Brain pericyte (primary cell): ENCODE measurements around the gene GBF1.

ENCODE experiments used
- DNase-seq: peaks from one replicate; pipeline ENCODE4 v3.0.0-alpha.2; 2012; ENCODE audit warnings: low read depth, low spot score

Gene GBF1

DNA sequence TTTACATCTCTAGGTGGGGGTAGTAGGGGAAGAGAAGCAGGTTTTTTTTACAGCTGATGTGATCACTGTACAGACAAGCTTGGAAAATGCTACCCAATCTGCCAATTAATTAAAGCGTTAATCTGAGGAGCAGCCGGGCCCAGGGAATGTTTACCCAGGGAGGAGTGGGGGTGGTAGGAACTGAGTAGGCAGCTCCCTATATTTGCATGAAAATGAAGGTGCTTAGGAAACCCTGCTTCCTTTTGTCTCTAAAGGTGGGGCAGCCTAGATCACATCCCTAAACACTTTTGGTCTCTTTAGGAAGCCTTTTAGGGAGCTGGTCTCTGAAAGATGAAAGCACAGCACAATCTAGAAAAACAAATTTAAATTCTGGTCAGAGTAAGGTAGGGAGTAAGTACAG is 97.1 kb downstream of the GBF1 start:
- DNase-seq = no peak

DNA sequence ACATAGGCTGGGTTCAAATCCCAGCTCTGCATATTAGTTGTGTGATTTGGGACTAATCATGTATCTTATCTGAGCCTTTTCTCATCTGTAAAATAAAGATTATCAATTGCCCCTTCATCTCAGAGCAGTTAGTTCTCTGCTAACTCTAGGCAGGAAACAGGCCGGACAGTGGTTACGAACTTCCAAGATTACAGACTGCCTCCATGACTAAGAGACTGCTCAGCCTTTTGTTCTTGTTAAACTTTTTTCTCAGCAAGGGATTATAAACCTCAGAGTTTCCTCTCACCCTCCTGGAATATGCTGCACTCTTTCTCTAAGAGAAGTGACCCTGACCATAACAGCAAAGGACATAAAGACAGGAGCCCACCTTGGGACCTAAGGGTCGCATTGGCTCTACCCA is 97.6 kb downstream of the GBF1 start:
- no peak for DNase-seq

- no peak for DNase-seq
Observed at GRCh38 chr10:102344067-102344466, 98.7 kb downstream of the GBF1 start.

GRCh38 chr10:102347236-102347828 is 102.0 kb downstream of the GBF1 start:
- no peak for DNase-seq

DNA sequence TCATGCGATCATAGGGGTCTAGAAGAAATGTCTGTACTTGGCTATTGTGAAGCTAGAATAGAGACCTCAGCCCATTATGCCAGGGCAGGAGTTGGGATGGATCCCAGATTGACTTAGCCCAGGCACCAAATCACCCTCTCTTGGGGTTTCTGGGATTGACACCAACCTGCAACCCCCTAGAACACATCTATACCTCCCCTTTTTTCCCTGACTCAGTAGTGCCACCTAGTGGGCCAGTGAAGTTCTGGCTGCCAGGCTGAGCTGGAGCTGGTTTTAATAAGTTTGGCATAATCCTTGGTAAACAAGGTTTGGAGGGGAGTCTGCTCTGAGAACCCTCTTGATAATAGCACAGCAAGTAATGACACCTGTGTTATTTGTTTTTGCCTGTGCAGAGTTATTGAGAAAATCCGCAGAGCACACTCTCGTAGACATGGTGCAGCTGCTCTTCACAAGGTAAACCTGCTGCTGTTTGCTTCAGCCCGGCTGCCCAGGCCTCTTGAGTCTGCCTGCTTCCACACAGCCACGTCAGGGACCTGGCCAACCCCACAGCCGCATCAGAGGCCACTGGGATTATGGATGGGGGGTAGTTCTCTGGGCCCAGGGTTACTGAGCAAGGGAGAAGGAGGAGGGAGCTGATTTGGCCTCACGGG is 106.9 kb downstream of the GBF1 start:
- DNase-seq = no peak

DNA sequence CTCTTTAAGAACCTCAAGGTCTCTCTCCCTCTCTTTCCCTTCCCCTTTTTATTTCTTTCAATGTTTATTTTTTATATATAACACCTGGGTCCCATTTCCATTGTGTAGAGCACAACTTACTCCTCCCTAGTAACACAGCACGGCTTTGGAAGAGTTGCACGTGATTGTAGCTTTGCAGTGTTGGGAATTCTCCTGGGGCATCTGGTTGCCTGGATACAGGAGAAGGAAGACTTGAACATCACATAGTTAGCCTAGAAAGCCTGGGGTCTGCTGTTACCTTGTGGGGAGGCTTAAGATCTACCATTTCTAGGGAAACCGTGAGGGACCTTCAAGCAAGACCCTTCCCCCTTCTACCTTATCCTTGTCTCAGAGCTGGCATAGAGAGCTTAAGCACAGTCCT is 109.1 kb downstream of the GBF1 start:
- DNase-seq = no peak

GRCh38 chr10:102358712-102359382 is 113.5 kb downstream of the GBF1 start:
- DNase-seq = no peak

- DNase-seq = no peak
Observed at GRCh38 chr10:102367441-102367840, 122.1 kb downstream of the GBF1 start.

- DNase-seq = no peak
Observed at GRCh38 chr10:102368077-102368476, 122.7 kb downstream of the GBF1 start.

- DNase-seq = no peak
Observed at GRCh38 chr10:102371295-102371694, 126.0 kb downstream of the GBF1 start.

DNA sequence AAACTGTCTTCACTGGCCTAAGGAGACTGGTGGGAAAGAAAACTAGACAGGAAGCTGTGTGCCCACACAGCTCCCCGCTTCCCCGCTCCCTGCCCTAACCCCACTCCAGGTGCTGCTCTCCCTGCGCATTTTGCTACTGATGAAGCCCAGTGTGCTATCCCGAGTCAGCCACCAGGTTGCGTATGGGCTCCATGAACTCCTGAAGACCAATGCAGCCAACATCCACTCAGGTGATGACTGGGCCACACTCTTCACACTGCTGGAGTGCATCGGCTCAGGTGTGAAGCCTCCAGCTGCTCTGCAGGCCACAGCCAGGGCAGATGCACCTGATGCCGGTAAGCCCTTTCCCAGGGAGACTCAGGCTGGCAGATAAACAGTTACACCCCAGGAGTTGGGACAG is 129.9 kb downstream of the GBF1 start:
- no peak for DNase-seq

DNA sequence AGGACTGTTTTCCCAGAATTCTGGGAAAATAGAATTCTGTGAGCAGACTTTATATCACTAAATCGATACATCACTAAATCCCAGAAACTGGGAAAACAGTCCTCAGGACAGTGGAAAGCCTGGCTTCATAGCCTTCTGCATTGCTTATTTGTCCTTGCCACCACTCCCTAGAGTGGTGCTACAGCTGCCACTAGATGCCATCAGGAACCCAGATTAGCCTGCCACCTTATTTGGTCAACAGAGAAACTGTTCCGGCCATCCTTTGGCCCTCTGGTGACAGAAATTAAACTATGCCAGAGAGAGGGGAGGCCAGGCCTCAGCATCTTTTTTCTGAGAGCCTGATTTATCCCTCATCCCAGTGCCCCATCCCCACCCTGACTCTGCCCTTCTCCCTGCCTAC is 130.5 kb downstream of the GBF1 start:
- no peak for DNase-seq

GRCh38 chr10:102376901-102377300 is 131.6 kb downstream of the GBF1 start:
- no peak for DNase-seq

- no peak for DNase-seq
Observed at GRCh38 chr10:102379383-102379782, 134.1 kb downstream of the GBF1 start.

DNA sequence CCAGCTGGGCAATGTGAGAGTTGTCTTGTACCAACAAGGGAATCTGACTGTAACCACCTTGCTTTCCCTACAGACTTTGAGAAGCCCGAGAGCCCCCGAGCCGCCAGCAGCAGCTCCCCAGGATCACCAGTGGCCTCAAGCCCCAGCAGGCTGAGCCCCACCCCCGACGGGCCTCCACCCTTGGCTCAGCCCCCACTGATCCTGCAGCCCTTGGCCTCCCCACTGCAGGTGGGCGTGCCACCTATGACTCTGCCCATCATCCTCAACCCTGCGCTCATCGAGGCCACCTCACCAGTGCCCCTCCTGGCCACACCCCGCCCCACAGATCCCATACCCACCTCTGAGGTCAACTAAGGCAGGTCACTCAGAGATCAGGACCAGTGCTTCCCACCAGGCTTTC is 136.7 kb downstream of the GBF1 start:
- DNase-seq = no peak

- no peak for DNase-seq
Observed at GRCh38 chr10:102382871-102383270, 137.5 kb downstream of the GBF1 start.

- no peak for DNase-seq
Observed at GRCh38 chr10:102384053-102384452, 138.7 kb downstream of the GBF1 start.

- DNase-seq = no peak
Observed at GRCh38 chr10:102384606-102385429, 139.5 kb downstream of the GBF1 start.

DNA sequence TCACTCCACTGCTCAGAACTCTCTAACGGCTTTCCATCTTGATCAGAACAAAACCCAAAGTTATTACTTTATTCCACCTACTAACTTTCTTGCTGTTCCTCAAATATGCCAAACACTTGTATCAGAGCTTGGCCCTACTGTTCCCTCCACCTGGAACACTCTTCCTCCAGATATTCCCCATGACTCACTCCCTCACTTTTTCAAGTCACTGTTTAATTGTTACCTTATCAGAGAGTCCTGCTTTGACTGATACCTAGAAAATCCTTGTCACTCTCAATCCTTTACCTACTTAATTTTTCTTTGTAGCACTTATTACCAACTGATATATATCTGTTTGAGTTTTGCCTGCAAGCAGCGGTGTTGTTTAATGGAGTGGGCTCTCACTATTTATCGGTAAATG is 144.6 kb downstream of the GBF1 start:
- DNase-seq = no peak

DNA sequence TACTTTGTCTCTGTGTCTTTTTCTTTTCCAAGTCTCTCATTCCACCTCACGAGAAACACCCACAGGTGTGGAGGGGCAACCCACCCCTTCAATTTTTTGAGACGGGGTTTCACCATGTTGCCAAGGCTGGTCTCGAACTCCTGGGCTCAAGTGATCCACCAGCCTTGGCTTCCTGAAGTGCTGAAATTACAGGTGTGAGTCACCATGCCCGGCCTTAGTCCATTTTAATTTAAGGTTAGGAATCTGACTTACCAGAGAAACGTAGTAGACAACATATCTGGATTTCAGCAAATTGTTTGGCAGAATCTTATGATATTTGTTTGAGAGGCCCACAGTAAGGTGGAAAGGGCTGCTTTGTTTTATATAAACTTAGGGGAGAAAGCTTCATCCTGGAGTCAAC is 147.0 kb downstream of the GBF1 start:
- DNase-seq = no peak

DNA sequence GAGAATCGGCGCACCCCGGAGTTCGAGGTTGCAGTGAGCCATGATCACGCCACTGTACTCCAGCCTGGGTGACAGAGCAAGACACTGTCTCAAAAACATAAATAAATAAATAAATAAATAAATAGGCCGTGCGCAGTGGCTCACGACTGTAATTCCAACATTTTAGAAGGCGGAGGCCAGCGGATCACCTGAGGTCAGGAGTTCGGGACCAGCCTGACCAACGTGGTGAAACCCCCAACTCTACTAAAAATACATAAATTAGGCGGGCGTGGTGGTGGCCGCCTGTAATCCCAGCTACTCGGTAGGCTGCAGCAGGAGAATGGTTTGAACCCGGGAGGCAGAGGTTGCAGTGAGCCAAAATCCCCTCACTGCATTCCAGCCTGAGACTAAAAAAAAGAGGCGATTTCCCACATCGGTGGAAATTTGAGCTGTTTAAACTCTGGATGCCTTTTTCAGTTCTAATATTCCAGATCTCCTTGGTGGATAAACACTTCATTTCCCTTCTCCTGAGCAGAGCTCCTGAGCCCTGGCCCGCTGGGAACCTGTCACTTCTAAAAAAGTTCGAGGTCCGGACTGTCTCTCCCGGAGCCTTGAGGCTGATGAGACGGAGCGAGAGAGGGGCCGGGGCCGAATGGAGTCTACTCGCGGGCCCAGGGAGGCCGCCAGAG is 148.2 kb downstream of the GBF1 start:
- no peak for DNase-seq
